Mesenchymal stem cell (in vitro differentiated cells and primary cell): Measurements from ENCODE around the gene BICC1.
A peak's percentile ranks its signal among the peaks of the same experiment; 100 is the strongest.

Source experiments
- DNase-seq: peaks from one replicate; pipeline ENCODE4 v3.0.0-alpha.2; 2013
- H2AFZ ChIP-seq: one replicate; pipeline ENCODE4 v1.6.1; 2013; ENCODE audit warnings: low read depth, mild to moderate bottlenecking, control low read depth, inconsistent platforms, low read length, moderate library complexity
- H2AK5ac ChIP-seq: 2 replicates; pipeline ENCODE4 v1.6.1; 2013; ENCODE audit warnings: low read length, moderate library complexity, mild to moderate bottlenecking, inconsistent platforms; ENCODE audit not compliant: severe bottlenecking
- H2BK120ac ChIP-seq: one replicate; pipeline ENCODE4 v1.6.1; 2013; ENCODE audit warnings: low read depth, mild to moderate bottlenecking, inconsistent platforms, low read length, moderate library complexity
- H2BK12ac ChIP-seq, 2 experiments: one replicate each; pipeline ENCODE4 v1.6.1; 2013; ENCODE audit warnings: inconsistent platforms in 2 of 2, low read length in 2 of 2, mild to moderate bottlenecking in 2 of 2, moderate library complexity in 2 of 2, control low read depth in 1 of 2
- H2BK15ac ChIP-seq: one replicate; pipeline ENCODE4 v1.6.1; 2013; ENCODE audit warnings: mild to moderate bottlenecking, low read depth, inconsistent platforms; ENCODE audit not compliant: poor library complexity, severe bottlenecking
- H2BK5ac ChIP-seq: 2 replicates; pipeline ENCODE4 v1.6.1; 2013; ENCODE audit warnings: low read depth, mild to moderate bottlenecking, low read length, control low read depth, inconsistent platforms; ENCODE audit not compliant: poor library complexity, severe bottlenecking
- H3K14ac ChIP-seq, 2 experiments: one replicate each; pipeline ENCODE4 v1.6.1; 2013; ENCODE audit warnings: inconsistent platforms in 2 of 2, low read length in 2 of 2, control low read depth in 1 of 2, mild to moderate bottlenecking in 1 of 2, moderate library complexity in 1 of 2
- H3K18ac ChIP-seq, 2 experiments: one replicate each; pipeline ENCODE4 v1.6.1; 2013; ENCODE audit warnings: inconsistent platforms in 2 of 2, low read length in 2 of 2, control low read depth in 1 of 2, low read depth in 1 of 2, mild to moderate bottlenecking in 1 of 2
- H3K23ac ChIP-seq, 2 experiments: one replicate each; pipeline ENCODE4 v1.6.1; 2013; ENCODE audit warnings: inconsistent platforms in 2 of 2, low read length in 2 of 2, mild to moderate bottlenecking in 2 of 2, moderate library complexity in 2 of 2, control low read depth in 1 of 2
- H3K27ac ChIP-seq: 2 replicates; pipeline ENCODE4 v1.5.1; 2013; ENCODE audit warnings: mild to moderate bottlenecking, moderate library complexity, low read length, control low read depth, inconsistent platforms; ENCODE audit not compliant: poor library complexity, severe bottlenecking
- H3K27me3 ChIP-seq, 2 experiments: 2 replicates each; pipeline versions ENCODE4 v1.6.1 to v1.7.0; 2013; ENCODE audit warnings: low read length in 2 of 2, mild to moderate bottlenecking in 2 of 2, moderate library complexity in 2 of 2, control low read depth in 1 of 2, inconsistent platforms in 1 of 2; ENCODE audit not compliant: control insufficient read depth in 1 of 2, insufficient read depth in 1 of 2
- H3K36me3 ChIP-seq, 2 experiments: 2 replicates each; pipeline versions ENCODE4 v1.6.1 to v1.7.0; 2013; ENCODE audit warnings: low read length in 2 of 2, control low read depth in 1 of 2, inconsistent platforms in 1 of 2, low read depth in 1 of 2, mild to moderate bottlenecking in 1 of 2; ENCODE audit not compliant: insufficient read depth in 2 of 2, control insufficient read depth in 1 of 2
- H3K4ac ChIP-seq, 2 experiments: one replicate each; pipeline ENCODE4 v1.6.1; 2013; ENCODE audit warnings: inconsistent platforms in 2 of 2, low read length in 2 of 2, mild to moderate bottlenecking in 2 of 2, moderate library complexity in 2 of 2, control low read depth in 1 of 2, low read depth in 1 of 2
- H3K4me1 ChIP-seq: 2 replicates; pipeline ENCODE4 v1.6.1; 2013; ENCODE audit warnings: low read depth, low read length, control low read depth; ENCODE audit not compliant: control insufficient read depth, insufficient read depth
- H3K4me2 ChIP-seq: 2 replicates; pipeline ENCODE4 v1.6.1; 2013; ENCODE audit warnings: low read length, mild to moderate bottlenecking, inconsistent platforms; ENCODE audit not compliant: poor library complexity, severe bottlenecking
- H3K4me3 ChIP-seq, 2 experiments: 2 replicates each; pipeline versions ENCODE4 v1.5.1 to v1.7.0; 2013; ENCODE audit warnings: low read length in 2 of 2, mild to moderate bottlenecking in 2 of 2, control low read depth in 1 of 2, low read depth in 1 of 2; ENCODE audit not compliant: insufficient read depth in 1 of 2
- H3K79me1 ChIP-seq: replicated peaks from 2 replicates; pipeline ENCODE4 v1.6.1; 2013; ENCODE audit warnings: mild to moderate bottlenecking, control low read depth, low read length, inconsistent platforms; ENCODE audit not compliant: poor library complexity, severe bottlenecking
- H3K9ac ChIP-seq: 2 replicates; pipeline ENCODE4 v1.7.0; 2013; ENCODE audit warnings: mild to moderate bottlenecking, low read length, moderate library complexity
- H3K9me3 ChIP-seq: 2 replicates; pipeline ENCODE4 v1.7.0; 2013; ENCODE audit warnings: mild to moderate bottlenecking, low read length; ENCODE audit not compliant: control insufficient read depth
- H4K8ac ChIP-seq: one replicate; pipeline ENCODE4 v1.6.1; 2013; ENCODE audit warnings: inconsistent platforms, mild to moderate bottlenecking, low read length, moderate library complexity
- H4K91ac ChIP-seq: one replicate; pipeline ENCODE4 v1.6.1; 2013; ENCODE audit warnings: mild to moderate bottlenecking, low read length, inconsistent platforms
- WGBS: methylation state at CpG from one replicate; pipeline ENCODE4 v1.1.7; 2013; ENCODE audit warnings: mixed read lengths; 5-methylcytosine and 5-hydroxymethylcytosine counted together

The BICC1 gene

GRCh38 chr10:58833771-58834561 is 321.3 kb downstream of the BICC1 start:
- 90% methylated on average over 3 of the region's 5 CpGs for WGBS

GRCh38 chr10:58836176-58836700 is 323.6 kb downstream of the BICC1 start:
- Histone ChIP-seq H3K79me1 (peaks cover 2% of the 10 kb centered on the region), H3K4me2 (no peak overlapping the region), H2BK120ac (no peak overlapping the region), H3K27ac (no peak overlapping the region), H3K14ac (no peak overlapping the region), H2AK5ac (no peak overlapping the region), H4K8ac (no peak overlapping the region), H3K18ac (no peak overlapping the region), H3K4ac (no peak overlapping the region), H3K27me3 (no peaks in the 10 kb centered on the region), H2BK12ac (no peak overlapping the region), H2BK15ac (no peak overlapping the region), H3K4me3 (no peak overlapping the region), H3K9me3 (no peaks in the 10 kb centered on the region), H2BK5ac (no peak overlapping the region), H3K23ac (no peak overlapping the region), H2AFZ (no peak overlapping the region), H3K9ac (no peak overlapping the region), H3K36me3 (peaks cover 4 to 8% of the 10 kb centered on the region in 2 experiments), H3K4me1 (no peaks in the 10 kb centered on the region), H4K91ac (no peak overlapping the region)
- WGBS, result 94% methylated on average over 3 of the region's 3 CpGs
- no peak for DNase-seq

More at GRCh38 chr10:58833771-58834561, 321.3 kb downstream of the BICC1 start:
- peaks cover 2% of the 10 kb centered on the region for H3K79me1 ChIP-seq
- H3K4me1 ChIP-seq, result no peaks in the 10 kb centered on the region
- no peak overlapping the region for H4K8ac ChIP-seq
- H3K9ac ChIP-seq, result peak overlapping the region; percentile 0
- no peak overlapping the region for H3K4ac ChIP-seq
- H3K23ac ChIP-seq, result no peak overlapping the region
- no peak overlapping the region for H3K4me2 ChIP-seq
- H3K27me3 ChIP-seq, result no peaks in the 10 kb centered on the region
- H2AK5ac ChIP-seq, result no peak overlapping the region
- H2BK120ac ChIP-seq, result no peak overlapping the region
- no peak overlapping the region for H2AFZ ChIP-seq
- no peak overlapping the region for H3K4me3 ChIP-seq
- H2BK5ac ChIP-seq, result no peak overlapping the region
- no peak overlapping the region for H2BK12ac ChIP-seq
- H2BK15ac ChIP-seq, result no peak overlapping the region
- DNase-seq, result no peak
- H3K18ac ChIP-seq, result no peak overlapping the region
- H4K91ac ChIP-seq, result no peak overlapping the region
- no peaks in the 10 kb centered on the region for H3K9me3 ChIP-seq
- H3K27ac ChIP-seq, result no peak overlapping the region
- H3K36me3 ChIP-seq, result peaks cover 4 to 30% of the 10 kb centered on the region in 2 experiments
- H3K14ac ChIP-seq, result no peak overlapping the region

- no peak overlapping the region for H3K4ac ChIP-seq
- no peak overlapping the region for H2BK15ac ChIP-seq
- H3K23ac ChIP-seq, result no peak overlapping the region
- H3K4me3 ChIP-seq, result no peak overlapping the region
- H2AFZ ChIP-seq, result no peak overlapping the region
- H3K79me1 ChIP-seq, result peaks cover 2% of the 10 kb centered on the region
- no peak overlapping the region for H2BK5ac ChIP-seq
- no peak overlapping the region for H4K8ac ChIP-seq
- no peak overlapping the region for H4K91ac ChIP-seq
- no peak overlapping the region for H2AK5ac ChIP-seq
- H3K27ac ChIP-seq, result no peak overlapping the region
- H3K36me3 ChIP-seq, result peaks cover 0 to 4% of the 10 kb centered on the region in 2 experiments
- no peak overlapping the region for H3K9ac ChIP-seq
- no peak for DNase-seq
- WGBS, result 85% methylated on average over 7 of the region's 8 CpGs
- H2BK12ac ChIP-seq, result no peak overlapping the region
- no peak overlapping the region for H2BK120ac ChIP-seq
- no peak overlapping the region for H3K14ac ChIP-seq
- no peak overlapping the region for H3K4me2 ChIP-seq
- H3K9me3 ChIP-seq, result no peaks in the 10 kb centered on the region
- no peak overlapping the region for H3K18ac ChIP-seq
- no peaks in the 10 kb centered on the region for H3K27me3 ChIP-seq
- no peaks in the 10 kb centered on the region for H3K4me1 ChIP-seq
Observed at GRCh38 chr10:58836991-58837575, 324.4 kb downstream of the BICC1 start.

- no peak overlapping the region for H3K18ac ChIP-seq
- no peaks in the 10 kb centered on the region for H3K79me1 ChIP-seq
- H3K27me3 ChIP-seq, result no peaks in the 10 kb centered on the region
- no peak overlapping the region for H2AK5ac ChIP-seq
- H3K36me3 ChIP-seq, result peaks cover 0 to 4% of the 10 kb centered on the region in 2 experiments
- no peak overlapping the region for H3K27ac ChIP-seq
- H3K14ac ChIP-seq, result no peak overlapping the region
- H3K9ac ChIP-seq, result no peak overlapping the region
- WGBS, result 100% methylated on average over 2 of the region's 2 CpGs
- no peak overlapping the region for H3K4me3 ChIP-seq
- H4K91ac ChIP-seq, result no peak overlapping the region
- no peaks in the 10 kb centered on the region for H3K9me3 ChIP-seq
- no peak overlapping the region for H2BK15ac ChIP-seq
- no peak overlapping the region for H3K4ac ChIP-seq
- no peak overlapping the region for H3K23ac ChIP-seq
- no peak overlapping the region for H2BK120ac ChIP-seq
- no peak overlapping the region for H2AFZ ChIP-seq
- H2BK5ac ChIP-seq, result no peak overlapping the region
- no peak for DNase-seq
- no peak overlapping the region for H3K4me2 ChIP-seq
- H4K8ac ChIP-seq, result no peak overlapping the region
- no peaks in the 10 kb centered on the region for H3K4me1 ChIP-seq
- no peak overlapping the region for H2BK12ac ChIP-seq
Observed at GRCh38 chr10:58837826-58838225, 325.2 kb downstream of the BICC1 start.
